ENCODE measurements around the gene KNSTRN.

Gene KNSTRN

DNA sequence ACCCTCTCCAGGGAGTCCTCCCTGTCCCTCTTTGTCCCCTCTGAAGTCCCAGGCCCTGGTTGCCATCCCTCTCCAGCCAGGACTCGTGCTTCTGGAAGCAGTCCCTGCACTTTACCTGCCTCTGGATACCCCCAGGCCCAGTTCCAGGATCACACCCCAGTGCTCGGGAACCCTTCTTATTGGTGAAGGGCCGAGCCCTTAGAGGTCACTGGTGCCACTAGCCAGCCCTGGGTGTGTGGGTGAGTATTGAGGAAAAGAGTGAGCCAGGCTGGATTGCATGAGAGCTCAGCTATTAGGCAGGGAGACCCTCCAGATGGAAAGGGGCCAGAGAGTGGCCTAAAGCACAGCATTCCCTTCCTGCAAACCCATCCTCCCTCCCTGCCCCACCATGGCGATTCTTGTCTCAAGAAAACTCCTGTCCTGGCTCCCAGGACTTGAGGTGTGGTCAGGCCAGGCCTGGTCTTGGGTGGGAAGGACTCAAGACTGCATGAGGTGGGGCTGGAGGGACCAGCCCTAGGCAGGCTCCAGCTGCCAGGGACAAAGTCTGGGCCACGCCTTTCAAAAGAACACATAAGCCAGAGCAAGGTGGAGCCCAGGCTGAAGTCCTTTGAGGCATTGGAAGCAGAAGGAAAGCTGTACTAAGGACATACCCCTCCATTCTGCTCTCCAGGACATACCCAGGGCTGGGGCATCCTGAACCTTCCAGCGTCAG lies 36.5 kb upstream of the KNSTRN start:
- no peak for DNase-seq

GRCh38 chr15:40346579-40347558 lies 35.7 kb upstream of the KNSTRN start:
- DNase-seq: no peak

DNA sequence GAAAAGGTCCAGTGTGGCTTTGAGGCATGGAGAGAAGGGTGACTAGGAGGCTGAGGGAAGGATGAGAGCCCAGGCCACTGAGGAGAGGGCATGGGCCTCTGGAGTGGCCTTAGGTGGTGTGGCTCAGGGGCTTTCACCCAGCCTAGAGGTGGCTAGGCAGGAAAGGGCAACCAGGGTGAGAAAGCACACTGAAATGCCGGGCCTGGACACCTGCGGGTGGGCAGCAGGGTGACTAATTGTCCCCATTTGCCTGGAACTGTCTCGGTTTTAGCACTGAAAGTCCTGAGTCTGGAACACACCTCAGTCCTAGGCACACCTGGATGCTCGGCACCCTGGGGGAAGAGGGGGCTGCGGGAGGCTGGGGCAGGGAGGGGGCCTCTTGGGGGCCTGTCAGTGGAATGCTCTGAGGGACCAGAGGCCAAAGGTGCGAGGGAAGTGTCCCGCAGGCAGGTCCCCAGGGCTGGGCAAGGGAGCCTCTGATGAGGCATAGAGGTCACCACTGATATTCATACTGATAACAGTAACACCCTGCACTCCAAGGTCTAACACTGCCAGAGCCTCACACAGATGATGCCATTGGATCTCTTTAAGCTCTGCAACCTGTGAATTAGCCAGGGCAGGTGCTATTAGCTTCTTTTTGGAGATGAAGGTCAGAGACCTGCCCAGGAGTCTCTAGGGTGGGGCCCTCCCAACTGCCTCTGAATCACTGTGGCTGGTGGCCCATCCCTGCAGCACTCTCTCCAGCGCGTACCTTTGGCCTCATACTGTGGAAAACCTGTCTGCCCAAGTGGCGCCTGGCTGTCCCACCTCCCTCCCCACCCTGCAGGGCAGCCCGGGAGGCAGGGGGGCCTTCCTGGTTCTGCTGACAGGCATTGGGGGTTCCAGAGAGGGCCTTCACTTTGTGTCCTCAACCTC lies 34.7 kb upstream of the KNSTRN start:
- no peak for DNase-seq

DNA sequence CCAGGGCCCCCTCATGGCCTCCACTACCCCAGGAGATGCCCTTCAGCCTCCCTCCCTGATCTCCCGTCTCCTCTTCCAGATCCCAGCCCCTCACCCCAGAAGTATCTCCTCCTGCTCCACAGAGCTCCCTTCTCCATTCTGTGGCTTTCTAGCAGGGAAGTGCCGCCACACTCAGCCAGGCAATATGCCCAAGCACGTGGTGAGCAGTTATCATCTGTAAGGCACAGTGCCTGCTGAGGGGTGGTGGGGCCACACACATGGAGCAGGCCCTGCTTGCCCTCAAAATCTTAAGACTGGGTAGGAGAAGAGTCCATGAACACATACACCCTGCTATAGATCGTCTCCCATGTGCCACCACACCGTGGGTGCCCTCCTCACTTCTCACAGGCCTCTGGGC lies 34.0 kb upstream of the KNSTRN start:
- DNase-seq: no peak

DNA sequence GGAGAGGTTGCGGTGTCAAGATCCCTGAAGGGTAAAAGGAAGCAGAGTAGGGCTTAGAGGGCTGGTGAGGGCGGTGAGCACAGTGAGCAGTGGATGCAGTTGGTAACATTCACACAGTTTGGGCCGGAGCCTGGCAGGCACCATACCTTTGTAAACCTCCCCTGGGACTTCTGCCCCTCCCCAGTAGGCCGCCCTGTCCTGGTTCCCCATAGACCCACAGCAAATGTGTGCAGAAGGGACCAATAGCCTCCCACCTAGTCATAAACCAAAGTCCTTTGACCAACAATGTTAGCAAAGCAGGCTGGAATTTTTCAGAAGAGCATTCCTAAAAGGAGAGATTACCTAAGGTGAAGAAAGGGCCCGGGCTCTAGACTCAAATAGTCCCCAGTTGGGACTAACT lies 33.4 kb upstream of the KNSTRN start:
- DNase-seq: no peak

DNA sequence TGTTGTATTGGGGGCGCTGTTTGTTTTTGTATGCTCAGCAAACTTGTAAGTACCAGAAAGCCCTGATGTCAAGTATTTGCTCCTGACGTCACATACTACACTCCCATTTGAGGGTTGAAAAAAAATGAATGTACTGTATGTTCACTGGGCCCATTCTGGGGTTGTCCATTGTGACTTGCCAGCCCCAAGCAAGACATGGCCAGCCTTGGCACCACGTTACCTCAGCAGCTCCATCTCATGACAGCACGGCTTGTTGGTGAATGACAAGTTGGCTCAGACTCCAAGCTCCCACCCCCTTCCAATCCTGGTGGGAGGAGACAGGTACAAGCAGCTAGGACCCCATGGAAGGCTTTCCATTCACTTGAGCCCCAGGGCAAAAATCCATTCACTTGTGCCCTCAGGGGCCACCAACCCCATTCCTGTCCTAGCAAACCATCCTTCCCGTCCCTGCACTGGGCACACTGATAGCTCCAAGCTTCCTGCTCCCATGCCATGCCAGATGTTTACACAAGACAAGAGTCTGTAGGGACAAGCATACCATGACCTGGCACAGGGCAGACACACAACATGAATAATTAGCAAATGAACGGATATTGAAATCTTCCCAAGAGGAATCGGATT lies 30.1 kb upstream of the KNSTRN start:
- no peak for DNase-seq

- no peak for DNase-seq
Measured at GRCh38 chr15:40353697-40354096, 28.8 kb upstream of the KNSTRN start.

DNA sequence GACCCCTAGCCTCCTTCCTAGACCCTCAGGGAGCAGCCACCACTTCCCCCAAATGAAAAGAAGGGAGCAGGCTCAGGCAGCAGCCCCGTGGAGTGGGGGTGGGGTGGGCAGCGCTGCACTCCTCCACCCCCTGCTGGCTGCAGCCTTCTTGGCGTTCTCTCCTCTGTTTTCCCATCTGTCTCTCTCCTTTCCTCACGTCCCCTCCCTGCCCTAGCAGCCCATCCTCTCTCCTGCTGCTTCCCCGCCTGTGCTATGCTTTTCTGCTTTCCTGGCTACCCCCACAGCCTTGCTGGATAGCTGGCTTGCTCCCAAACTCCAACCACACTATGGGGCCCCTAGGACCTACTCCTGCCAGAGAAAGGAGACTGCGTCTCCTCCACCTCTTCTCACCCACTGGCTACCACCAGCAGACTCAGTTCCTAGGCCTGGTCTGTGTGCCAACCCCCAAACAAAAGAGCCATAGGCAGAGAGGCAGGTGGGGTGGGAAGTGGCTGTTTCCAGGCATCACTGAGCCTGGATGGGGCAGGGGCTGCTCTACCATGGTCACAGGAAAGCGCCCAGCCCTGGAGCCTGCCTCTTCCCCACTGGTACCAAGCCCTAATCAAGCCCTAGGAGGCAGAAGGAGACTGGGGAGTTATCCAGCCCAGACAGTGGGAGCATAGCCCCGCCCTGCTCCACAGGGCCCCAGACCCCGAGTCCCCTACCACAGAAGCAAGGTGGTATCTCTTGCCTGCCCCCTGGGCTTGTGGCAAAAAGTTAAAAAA lies 27.9 kb upstream of the KNSTRN start:
- peak in 1 of 3 donors; percentile 46 for DNase-seq

DNA sequence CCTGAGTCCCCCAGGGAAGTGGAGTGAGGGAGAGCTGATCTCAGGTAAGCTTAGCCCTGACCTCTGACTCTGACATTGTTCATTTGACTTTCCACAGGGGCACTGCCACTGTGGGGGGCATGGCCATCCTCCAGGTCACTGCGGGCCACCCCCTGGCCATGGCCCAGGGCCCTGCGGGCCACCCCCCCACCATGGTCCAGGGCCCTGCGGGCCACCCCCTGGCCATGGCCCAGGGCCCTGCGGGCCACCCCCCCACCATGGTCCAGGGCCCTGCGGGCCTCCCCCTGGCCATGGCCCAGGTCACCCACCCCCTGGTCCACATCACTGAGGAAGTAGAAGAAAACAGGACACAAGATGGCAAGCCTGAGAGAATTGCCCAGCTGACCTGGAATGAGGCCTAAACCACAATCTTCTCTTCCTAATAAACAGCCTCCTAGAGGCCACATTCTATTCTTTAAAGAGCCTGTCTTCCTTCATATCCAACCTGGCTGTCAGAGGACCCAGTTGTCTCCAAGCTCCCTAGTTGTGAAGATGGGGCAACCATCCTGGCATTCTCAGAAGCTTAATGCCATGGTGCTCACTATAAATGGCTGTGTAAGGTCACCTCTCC lies 26.4 kb upstream of the KNSTRN start:
- DNase-seq: no peak

GRCh38 chr15:40357246-40357645 lies 25.3 kb upstream of the KNSTRN start:
- no peak for DNase-seq

GRCh38 chr15:40357723-40358470 lies 24.6 kb upstream of the KNSTRN start, which contains the start of gene DISP2:
TSS of gene DISP2 (plus strand) at chr15:40358219. CDS start at chr15:40358322, 103 bp downstream.
- peak; percentile 92 to 97 (median 96) for DNase-seq

GRCh38 chr15:40358471-40359353 lies 23.8 kb upstream of the KNSTRN start:
- DNase-seq: no peak

DNA sequence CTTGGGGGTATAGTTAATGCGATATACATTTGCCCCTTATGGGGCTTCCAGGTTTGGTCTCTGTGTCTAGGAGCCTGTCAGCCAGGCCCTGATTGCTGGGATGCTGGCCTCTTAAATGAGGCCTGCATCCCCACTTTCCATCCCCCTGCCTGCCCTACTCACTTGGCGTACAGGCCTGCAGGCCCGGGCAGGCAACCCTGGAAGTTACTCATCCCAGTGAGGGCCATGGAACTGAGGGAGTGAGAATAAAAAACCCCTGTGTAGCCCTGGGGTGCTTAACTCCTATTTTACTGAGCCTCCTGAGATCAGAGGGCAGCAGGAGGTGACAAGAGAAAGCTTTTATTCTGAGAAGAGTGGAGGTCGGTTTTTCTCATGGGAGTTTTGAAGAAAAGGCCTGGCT lies 22.5 kb upstream of the KNSTRN start:
- DNase-seq: no peak

DNA sequence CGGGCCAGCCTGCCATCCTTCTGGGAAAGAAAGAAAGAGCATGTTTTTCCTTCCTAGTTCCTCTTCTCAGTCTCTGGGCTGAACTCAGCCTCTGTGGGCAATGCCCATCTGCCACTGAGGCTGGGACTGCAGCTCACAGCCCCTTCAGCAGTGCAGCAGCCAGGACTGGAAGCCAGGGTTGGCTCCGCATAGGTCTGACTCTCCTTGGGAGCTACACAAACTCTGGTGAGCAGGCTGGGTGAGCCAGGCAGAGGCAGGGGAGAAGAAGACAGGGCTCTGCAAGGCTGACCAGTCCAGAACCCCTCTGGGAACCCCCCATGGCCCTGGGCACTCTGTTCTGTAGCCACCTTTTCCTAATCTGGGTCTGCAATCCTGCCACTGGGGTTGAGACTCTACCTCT lies 20.9 kb upstream of the KNSTRN start:
- no peak for DNase-seq

DNA sequence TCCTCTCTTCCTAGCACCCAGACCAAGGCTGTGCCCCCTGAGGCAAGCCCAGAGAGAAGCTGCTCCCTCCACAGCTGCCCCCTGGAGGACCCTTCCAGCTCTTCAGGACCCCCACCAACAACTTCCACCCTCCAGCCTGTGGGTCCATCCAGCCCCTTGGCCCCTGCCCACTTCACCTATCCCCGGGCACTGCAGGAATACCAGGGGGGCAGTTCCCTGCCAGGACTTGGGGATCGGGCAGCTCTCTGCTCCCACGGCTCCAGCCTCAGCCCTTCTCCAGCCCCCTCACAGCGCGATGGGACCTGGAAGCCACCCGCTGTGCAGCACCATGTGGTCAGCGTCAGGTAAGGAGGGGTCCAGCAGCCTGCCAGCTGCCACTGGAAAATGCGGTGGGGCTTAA lies 18.9 kb upstream of the KNSTRN start:
- no peak for DNase-seq

GRCh38 chr15:40364251-40364650 lies 18.3 kb upstream of the KNSTRN start:
- no peak for DNase-seq

- DNase-seq: no peak
Measured at GRCh38 chr15:40365016-40365415, 17.5 kb upstream of the KNSTRN start.

DNA sequence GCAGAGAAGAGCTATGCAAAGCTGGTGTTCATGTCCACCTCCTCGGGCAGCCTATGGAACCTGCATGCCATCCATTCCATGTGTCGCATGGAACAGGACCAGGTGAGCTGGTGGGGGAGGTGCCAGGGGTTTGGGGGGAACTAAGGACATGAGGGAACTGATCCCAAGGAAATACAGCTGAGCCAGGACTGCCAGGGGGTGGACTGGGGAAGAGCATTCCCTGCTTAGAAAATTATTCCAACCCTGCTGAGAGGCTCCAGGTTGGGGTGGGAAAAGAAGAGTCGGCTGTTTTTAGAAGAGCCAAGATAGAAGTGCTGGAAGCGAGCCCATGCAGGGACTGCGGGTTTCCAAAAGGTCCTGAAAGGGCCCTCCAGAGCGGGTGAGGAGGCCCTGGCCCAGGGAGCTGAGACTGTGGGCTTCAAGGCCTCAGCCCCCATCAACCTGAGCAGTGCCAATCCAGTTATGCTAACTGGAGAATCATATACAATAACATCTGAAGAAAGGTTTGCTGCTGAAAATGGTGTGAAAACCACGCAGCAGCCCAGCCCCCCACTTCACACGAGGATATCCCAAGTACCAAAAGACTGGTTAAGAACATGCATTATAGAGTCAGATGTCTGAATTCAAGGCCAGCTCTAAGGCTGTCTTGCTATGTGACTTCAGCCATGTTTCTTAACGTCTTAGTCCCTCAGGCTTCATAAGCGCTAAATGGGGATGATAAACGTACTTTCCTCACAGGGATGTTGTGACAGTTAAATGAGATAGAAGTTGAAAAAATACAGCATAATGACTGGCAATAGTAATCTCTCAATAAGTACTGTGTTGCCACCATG lies 16.7 kb upstream of the KNSTRN start:
- no peak for DNase-seq

Data from suppressor macrophage treated with lipopolysaccharide for 1 hour (primary cell).